H9 (cell line): ENCODE results near the gene EPHA4. TPM values are rescaled to one million over a fixed set of nuclear protein-coding genes. Genes with fewer than 3 reads are reported as not detected.

Source experiments
- DNase-seq: peaks from one replicate; pipeline ENCODE4 v3.0.0-alpha.2; 2017
- H2AFZ ChIP-seq: one replicate; pipeline ENCODE4 v1.6.1; 2013; ENCODE audit warnings: mild to moderate bottlenecking, low read length, control low read depth, moderate library complexity
- H2AK5ac ChIP-seq: 2 replicates; pipeline ENCODE4 v1.6.1; 2013; ENCODE audit warnings: low read length, control low read depth, mixed read lengths; ENCODE audit not compliant: insufficient read length
- H2BK120ac ChIP-seq: one replicate; pipeline ENCODE4 v1.6.1; 2013; ENCODE audit warnings: low read depth, mild to moderate bottlenecking, low read length, control low read depth, inconsistent platforms; ENCODE audit not compliant: poor library complexity, severe bottlenecking
- H2BK12ac ChIP-seq: 2 replicates; pipeline ENCODE4 v1.6.1; 2013; ENCODE audit warnings: low read length, control low read depth, mixed read lengths, low read depth; ENCODE audit not compliant: insufficient read length
- H2BK15ac ChIP-seq: 2 replicates; pipeline ENCODE4 v1.6.1; 2013; ENCODE audit warnings: low read depth, low read length, control low read depth
- H2BK20ac ChIP-seq: one replicate; pipeline ENCODE4 v1.6.1; 2013; ENCODE audit warnings: low read depth, mild to moderate bottlenecking, low read length, control low read depth, inconsistent platforms; ENCODE audit not compliant: poor library complexity, severe bottlenecking
- H2BK5ac ChIP-seq: 2 replicates; pipeline ENCODE4 v1.6.1; 2013; ENCODE audit warnings: low read length, control low read depth, mixed read lengths; ENCODE audit not compliant: insufficient read length
- H3K14ac ChIP-seq: 2 replicates; pipeline ENCODE4 v1.6.1; 2013; ENCODE audit warnings: low read length, control low read depth; ENCODE audit not compliant: insufficient read depth
- H3K18ac ChIP-seq: 2 replicates; pipeline ENCODE4 v1.6.1; 2013; ENCODE audit warnings: low read depth, mild to moderate bottlenecking, mixed read lengths, low read length, control low read depth; ENCODE audit not compliant: insufficient read length
- H3K23ac ChIP-seq: 2 replicates; pipeline ENCODE4 v1.6.1; 2013; ENCODE audit warnings: low read length, control low read depth, mixed read lengths, low read depth; ENCODE audit not compliant: insufficient read length
- H3K23me2 ChIP-seq: 2 replicates; pipeline ENCODE4 v1.6.1; 2013; ENCODE audit warnings: low read depth, mild to moderate bottlenecking, mixed read lengths, low read length, control low read depth; ENCODE audit not compliant: insufficient read length, poor library complexity, severe bottlenecking
- H3K27ac ChIP-seq: 2 replicates; pipeline ENCODE4 v1.5.1; 2013; ENCODE audit warnings: low read length, control low read depth, mixed read lengths, low read depth; ENCODE audit not compliant: insufficient read length
- H3K27me3 ChIP-seq: 2 replicates; pipeline ENCODE4 v1.6.1; 2013; ENCODE audit warnings: low read length, control low read depth, inconsistent platforms; ENCODE audit not compliant: insufficient read depth
- H3K4ac ChIP-seq: 2 replicates; pipeline ENCODE4 v1.6.1; 2013; ENCODE audit warnings: low read depth, mild to moderate bottlenecking, control low read depth, inconsistent platforms, low read length, moderate library complexity
- H3K4me1 ChIP-seq: 2 replicates; pipeline ENCODE4 v1.6.1; 2013; ENCODE audit warnings: low read length, control low read depth, inconsistent platforms; ENCODE audit not compliant: insufficient read depth
- H3K4me2 ChIP-seq: 2 replicates; pipeline ENCODE4 v1.6.1; 2013; ENCODE audit warnings: low read length, control low read depth, mixed read lengths; ENCODE audit not compliant: insufficient read length, insufficient read depth
- H3K56ac ChIP-seq: 2 replicates; pipeline ENCODE4 v1.6.1; 2013; ENCODE audit warnings: low read depth, mild to moderate bottlenecking, mixed read lengths, low read length, control low read depth; ENCODE audit not compliant: insufficient read length
- H3K79me1 ChIP-seq: 2 replicates; pipeline ENCODE4 v1.6.1; 2013; ENCODE audit warnings: low read depth, mild to moderate bottlenecking, moderate library complexity, low read length, control low read depth, inconsistent platforms; ENCODE audit not compliant: insufficient read depth, poor library complexity, severe bottlenecking
- H3K79me2 ChIP-seq: 2 replicates; pipeline ENCODE4 v1.6.1; 2013; ENCODE audit warnings: low read length, control low read depth, inconsistent platforms; ENCODE audit not compliant: insufficient read depth
- H3K9ac ChIP-seq: 2 replicates; pipeline ENCODE4 v1.6.1; 2013; ENCODE audit warnings: low read length, control low read depth, mixed read lengths; ENCODE audit not compliant: insufficient read length; ENCODE audit errors: extremely low read depth
- H3K9me3 ChIP-seq: one replicate; pipeline ENCODE4 v1.6.1; 2013; ENCODE audit warnings: low read depth, low read length, inconsistent platforms; ENCODE audit not compliant: control insufficient read depth
- H3T11ph ChIP-seq: one replicate; pipeline ENCODE4 v1.6.1; 2013; ENCODE audit warnings: mild to moderate bottlenecking, low read length, control low read depth, inconsistent platforms
- H4K20me1 ChIP-seq: one replicate; pipeline ENCODE4 v1.6.1; 2013; ENCODE audit not compliant: control insufficient read depth, insufficient read length, insufficient read depth
- H4K5ac ChIP-seq: 2 replicates; pipeline ENCODE4 v1.6.1; 2013; ENCODE audit warnings: low read depth, mild to moderate bottlenecking, mixed read lengths, low read length, control low read depth; ENCODE audit not compliant: insufficient read length
- H4K8ac ChIP-seq: replicated peaks from 2 replicates; pipeline ENCODE4 v1.6.1; 2013; ENCODE audit warnings: low read length, control low read depth, mixed read lengths, low read depth; ENCODE audit not compliant: insufficient read length
- H4K91ac ChIP-seq: 2 replicates; pipeline ENCODE4 v1.6.1; 2013; ENCODE audit warnings: low read depth, mild to moderate bottlenecking, moderate library complexity, mixed read lengths, low read length, control low read depth; ENCODE audit not compliant: insufficient read length
- H3K27ac Mint-ChIP-seq, 3 experiments: 2 replicates in 2 of 3; 3 replicates in 1 of 3; pipeline ENCODE4 v1.8.0; 2020 to 2021; ENCODE audit warnings: mixed read lengths in 3 of 3, mild to moderate bottlenecking in 1 of 3, moderate library complexity in 1 of 3
- H3K27me3 Mint-ChIP-seq: 2 replicates; pipeline ENCODE4 v1.8.0; 2021; ENCODE audit warnings: low read depth, mild to moderate bottlenecking, moderate library complexity, mixed read lengths
- H3K36me3 Mint-ChIP-seq, 3 experiments: 2 replicates in 2 of 3; 3 replicates in 1 of 3; pipeline ENCODE4 v1.8.0; 2020 to 2021; ENCODE audit warnings: low read depth in 3 of 3, mixed read lengths in 3 of 3; ENCODE audit not compliant: insufficient read depth in 1 of 3
- H3K4me1 Mint-ChIP-seq, 2 experiments: 2 replicates each; pipeline ENCODE4 v1.8.0; 2020; ENCODE audit warnings: mixed read lengths in 2 of 2
- H3K4me3 Mint-ChIP-seq, 2 experiments: 2 replicates in 1 of 2; 3 replicates in 1 of 2; pipeline ENCODE4 v1.8.0; 2020 to 2021; ENCODE audit warnings: mild to moderate bottlenecking in 2 of 2, mixed read lengths in 2 of 2, moderate library complexity in 1 of 2
- H3K9me3 Mint-ChIP-seq, 2 experiments: 2 replicates in 1 of 2; 3 replicates in 1 of 2; pipeline ENCODE4 v1.8.0; 2020; ENCODE audit warnings: mild to moderate bottlenecking in 2 of 2, mixed read lengths in 2 of 2, moderate library complexity in 1 of 2
- CTCF ChIP-seq: fragments of 200-600 bp; sonication (generic); conservative IDR thresholded peaks from 3 replicates; pipeline ENCODE4 v1.8.0; 2021; ENCODE audit warnings: antibody characterized with exemption, mild to moderate bottlenecking
- WGBS: extraction: QIAGEN DNeasy Blood & Tissue Kit; methylation state at CpG from one replicate; pipeline ENCODE4 v1.1.7; 2013; ENCODE audit warnings: missing lambda C conversion rate, low lambda C conversion rate, mixed read lengths; ENCODE audit not compliant: insufficient read length; ENCODE audit errors: extremely low coverage; 5-methylcytosine and 5-hydroxymethylcytosine counted together
- total RNA-seq: library from RNA; stranded (reverse); gene quantifications from 2 replicates; pipeline ENCODE4 v1.2.1, GENCODE V29; 2021

EPHA4 gene
- total RNA-seq, 1 experiment from 2014 or later = 25.1 TPM

GRCh38 chr2:221563270-221563985, 8.7 kb downstream of the EPHA4 start:
- Histone ChIP-seq H3K9ac (no peak overlapping the region), H3K4me2 (no peak overlapping the region), H4K5ac (no peak overlapping the region), H2BK120ac (no peak overlapping the region), H3K4me1 (no peaks in the 10 kb centered on the region), H2BK5ac (no peak overlapping the region), H3K18ac (no peak overlapping the region), H2BK15ac (no peak overlapping the region), H2BK20ac (no peak overlapping the region), H3K23ac (no peak overlapping the region), H3K27ac (no peak overlapping the region), H3K4ac (no peak overlapping the region), H3K79me1 (peaks cover 4% of the 10 kb centered on the region), H3K9me3 (no peaks in the 10 kb centered on the region), H3K14ac (no peak overlapping the region), H2BK12ac (no peak overlapping the region), H2AFZ (no peak overlapping the region), H3K23me2 (no peaks in the 10 kb centered on the region), H2AK5ac (no peak overlapping the region), H3K79me2 (no peaks in the 10 kb centered on the region), H3K56ac (no peak overlapping the region), H3K27me3 (no peaks in the 10 kb centered on the region), H3T11ph (no peak overlapping the region), H4K20me1 (no peaks in the 10 kb centered on the region), H4K91ac (no peak overlapping the region), H4K8ac (no peak overlapping the region)
- Mint-ChIP-seq H3K9me3 (no peaks in the 10 kb centered on the region), H3K27me3 (peaks cover 15% of the 10 kb centered on the region), H3K4me3 (no peak overlapping the region), H3K36me3 (peaks cover 3 to 31% (median 23%) of the 10 kb centered on the region in 3 experiments; a peak in 6 of 7 replicates), H3K27ac (no peak overlapping the region), H3K4me1 (peaks cover 20 to 48% of the 10 kb centered on the region in 2 experiments)
- DNase-seq = no peak
- whole genome bisulfite sequencing = no CpG with 5 or more reads among the region's 14 CpGs
- TF ChIP-seq CTCF = no peak
